22Rv1 (cell line): Measurements from ENCODE around the gene MAPK14.

ENCODE experiments used
- ZFX ChIP-seq: fragments of 450-650 bp; IDR thresholded peaks from 2 replicates; pipeline ENCODE4 v1.6.1; 2017; ENCODE audit warnings: antibody characterized with exemption, borderline replicate concordance
- TF ChIP-seq, protein P1 (sequence below): fragments of 450-650 bp; IDR thresholded peaks from 2 replicates; pipeline ENCODE4 v1.5.1; 2017; ENCODE audit warnings: mild to moderate bottlenecking

DNA sequence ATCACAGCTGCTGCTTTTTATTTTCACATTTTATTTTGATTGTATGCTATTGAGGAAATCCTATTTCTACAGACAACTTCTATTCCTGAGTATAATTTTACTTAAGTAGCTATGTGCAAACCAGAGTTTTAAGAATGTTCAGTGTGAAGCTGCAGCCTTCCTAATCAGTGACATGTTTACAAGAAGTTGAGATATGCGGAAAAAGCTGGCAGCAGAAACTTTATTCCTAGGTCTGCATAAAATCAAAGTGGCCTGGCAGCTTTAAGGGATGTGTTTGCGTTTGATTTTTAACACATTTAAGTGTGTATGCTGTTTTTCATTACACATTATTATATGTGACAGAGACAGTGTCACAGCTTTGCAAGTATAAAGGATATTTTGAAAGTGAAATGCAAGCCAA, 26.3 kb downstream of the MAPK14 start:
- TF ChIP-seq, protein P1, sequence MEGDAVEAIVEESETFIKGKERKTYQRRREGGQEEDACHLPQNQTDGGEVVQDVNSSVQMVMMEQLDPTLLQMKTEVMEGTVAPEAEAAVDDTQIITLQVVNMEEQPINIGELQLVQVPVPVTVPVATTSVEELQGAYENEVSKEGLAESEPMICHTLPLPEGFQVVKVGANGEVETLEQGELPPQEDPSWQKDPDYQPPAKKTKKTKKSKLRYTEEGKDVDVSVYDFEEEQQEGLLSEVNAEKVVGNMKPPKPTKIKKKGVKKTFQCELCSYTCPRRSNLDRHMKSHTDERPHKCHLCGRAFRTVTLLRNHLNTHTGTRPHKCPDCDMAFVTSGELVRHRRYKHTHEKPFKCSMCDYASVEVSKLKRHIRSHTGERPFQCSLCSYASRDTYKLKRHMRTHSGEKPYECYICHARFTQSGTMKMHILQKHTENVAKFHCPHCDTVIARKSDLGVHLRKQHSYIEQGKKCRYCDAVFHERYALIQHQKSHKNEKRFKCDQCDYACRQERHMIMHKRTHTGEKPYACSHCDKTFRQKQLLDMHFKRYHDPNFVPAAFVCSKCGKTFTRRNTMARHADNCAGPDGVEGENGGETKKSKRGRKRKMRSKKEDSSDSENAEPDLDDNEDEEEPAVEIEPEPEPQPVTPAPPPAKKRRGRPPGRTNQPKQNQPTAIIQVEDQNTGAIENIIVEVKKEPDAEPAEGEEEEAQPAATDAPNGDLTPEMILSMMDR: no peak
- TF ChIP-seq ZFX: no peak
